Adrenal gland (tissue), 12 donors: ENCODE measurements around the gene SMIM5. TPM values are rescaled to one million over a fixed set of nuclear protein-coding genes. Genes with fewer than 3 reads are reported as not detected.

Experiments
- DNase-seq, 7 donors: peaks; one replicate each; pipeline ENCODE4 v3.0.0-alpha.2; 2019 to 2020
- H3K27ac ChIP-seq, 5 donors: fragments of 200-600 bp; sonication (generic) in 4 of 5; 1 replicate in 3 of 5; 2 replicates in 2 of 5; pipeline versions ENCODE4 v1.5.1 to v1.8.0; 2016 to 2020; ENCODE audit warnings: mild to moderate bottlenecking in 1 of 5
- H3K27me3 ChIP-seq: fragments of 200-600 bp; 2 replicates; pipeline ENCODE4 v1.8.0; 2021
- H3K36me3 ChIP-seq, 2 donors: fragments of 200-600 bp; replicated peaks in 1 of 2; 1 replicate in 1 of 2; 2 replicates in 1 of 2; pipeline versions ENCODE4 v1.5.1 to v1.8.0; 2018 to 2022
- H3K4me1 ChIP-seq, 2 donors: fragments of 200-600 bp; replicated peaks in 1 of 2; 1 replicate in 1 of 2; 2 replicates in 1 of 2; pipeline versions ENCODE4 v1.5.1 to v1.8.0; 2018 to 2021
- H3K4me3 ChIP-seq, 4 donors: fragments of 200-600 bp; sonication (generic) in 3 of 4; one replicate each; pipeline ENCODE4 v1.5.1; 2016 to 2018
- H3K9me3 ChIP-seq, 3 donors: fragments of 200-600 bp; sonication (generic) in 1 of 3; replicated peaks in 1 of 3; 1 replicate in 2 of 3; 2 replicates in 1 of 3; pipeline versions ENCODE4 v1.5.1 to v1.8.0; 2016 to 2021
- POLR2A ChIP-seq, 2 donors: fragments of 450-650 bp; IDR thresholded peaks; one replicate each; pipeline ENCODE4 v1.6.1; 2017; ENCODE audit warnings: antibody characterized with exemption in 2 of 2, mild to moderate bottlenecking in 2 of 2, moderate library complexity in 1 of 2
- WGBS, 4 donors: extraction: QIAGEN DNeasy Blood & Tissue Kit in 2 of 4; methylation state at CpG; one replicate each; pipeline versions ENCODE4 v1.1.5 to v1.1.7; 2013 to 2017; 5-methylcytosine and 5-hydroxymethylcytosine counted together
- intact Hi-C, 2 donors: fragments of 100-400 bp; cut with DNase I; formaldehyde crosslinking; loops; one replicate each; pipeline versions ENCODE4 v1.14.1 to v1.15.0; 2022 to 2023
- polyA plus RNA-seq, 3 donors: library from polyadenylated mRNA; stranded (reverse); fragments of 200-250 nt in 2 of 3; fragments of 350-450 nt in 1 of 3; fragmentation: Illumina TruSeq in 1 of 3; extraction: RNeasy Lipid Tissue Mini Kit (QIAGEN cat#74804) in 1 of 3; gene quantifications; one replicate each; pipeline ENCODE4 v1.2.3, GENCODE V29; 2013 to 2014
- total RNA-seq, 9 donors: library from RNA; depleted of rRNA in 4 of 9; stranded (reverse); fragments of >200 nt in 4 of 9; fragments of 120-200 nt in 1 of 9; fragmentation: NEBNext Ultra II Directional in 1 of 9; extraction: Animal tissue kit (Norgen Biotek cat#: 25700) in 1 of 9; gene quantifications; one replicate each; pipeline versions ENCODE4 v1.1.0 to v1.2.4, GENCODE V29; 2013 to 2023
- TF ChIP-seq, protein P1 (sequence below), 6 experiments: fragments of 450-650 bp in 4 of 6; fragments of 200-600 bp in 2 of 6; sonication (generic) in 1 of 6; IDR thresholded peaks; 1 replicate in 5 of 6; 2 replicates in 1 of 6; pipeline versions ENCODE4 v1.5.1 to v1.8.0; 2016 to 2021; ENCODE audit warnings: antibody characterized with exemption in 6 of 6, mild to moderate bottlenecking in 2 of 6, moderate library complexity in 1 of 6
- donor health status: healthy with polysubstance abuse.
- donor health status: Bipolar disorder and iron deficiency.
- donor health status: DM: yes; HTN: yes; CAD: no.
- donor health status: DM: no; HTN: no; CAD: no.
- donor health status: DM: no; HTN: no; CAD: no.
- donor health status: DM: yes; HTN: yes; CAD: no.

SMIM5 gene
- total and polyA plus RNA-seq, 12 donors, result 0.13 to 2.6 (median 0.77) TPM; not detected in 4

DNA sequence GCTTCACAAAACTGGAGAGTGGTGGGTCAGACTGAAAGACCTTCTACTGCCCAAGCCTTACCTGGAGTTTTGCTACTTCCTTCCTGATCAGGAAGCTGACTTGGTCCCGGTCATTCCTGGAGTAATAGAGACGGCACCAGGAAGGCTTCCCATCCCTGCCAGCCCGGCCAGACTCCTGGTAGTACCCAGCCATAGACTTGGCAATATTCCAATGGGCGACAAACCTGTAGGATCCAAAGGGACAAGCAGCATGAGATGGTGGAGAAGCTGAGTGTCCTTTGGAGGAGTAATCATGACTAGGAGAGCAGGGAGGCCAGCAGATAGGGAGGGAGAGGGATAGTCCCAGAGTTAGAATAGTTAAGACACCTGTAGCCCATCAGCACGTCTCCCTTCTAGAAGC lies 25.0 kb downstream of the SMIM5 start:
- no peak for DNase-seq
- intact Hi-C loops, result no loop called here
- no peak overlapping the region for H3K4me3 ChIP-seq
- H3K27me3 ChIP-seq, result no peaks in the 10 kb centered on the region
- H3K27ac ChIP-seq, result no peak overlapping the region
- no peaks in the 10 kb centered on the region for H3K9me3 ChIP-seq
- WGBS, 4 donors, result 82 to 93% (median 84%) methylated on average over 4 to 5 of the region's 5 CpGs
- no peaks in the 10 kb centered on the region for H3K4me1 ChIP-seq
- TF ChIP-seq, protein P1, sequence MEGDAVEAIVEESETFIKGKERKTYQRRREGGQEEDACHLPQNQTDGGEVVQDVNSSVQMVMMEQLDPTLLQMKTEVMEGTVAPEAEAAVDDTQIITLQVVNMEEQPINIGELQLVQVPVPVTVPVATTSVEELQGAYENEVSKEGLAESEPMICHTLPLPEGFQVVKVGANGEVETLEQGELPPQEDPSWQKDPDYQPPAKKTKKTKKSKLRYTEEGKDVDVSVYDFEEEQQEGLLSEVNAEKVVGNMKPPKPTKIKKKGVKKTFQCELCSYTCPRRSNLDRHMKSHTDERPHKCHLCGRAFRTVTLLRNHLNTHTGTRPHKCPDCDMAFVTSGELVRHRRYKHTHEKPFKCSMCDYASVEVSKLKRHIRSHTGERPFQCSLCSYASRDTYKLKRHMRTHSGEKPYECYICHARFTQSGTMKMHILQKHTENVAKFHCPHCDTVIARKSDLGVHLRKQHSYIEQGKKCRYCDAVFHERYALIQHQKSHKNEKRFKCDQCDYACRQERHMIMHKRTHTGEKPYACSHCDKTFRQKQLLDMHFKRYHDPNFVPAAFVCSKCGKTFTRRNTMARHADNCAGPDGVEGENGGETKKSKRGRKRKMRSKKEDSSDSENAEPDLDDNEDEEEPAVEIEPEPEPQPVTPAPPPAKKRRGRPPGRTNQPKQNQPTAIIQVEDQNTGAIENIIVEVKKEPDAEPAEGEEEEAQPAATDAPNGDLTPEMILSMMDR (IDR thresholded peaks at IDR 0.05), result no peak
- no peak for TF ChIP-seq POLR2A (IDR thresholded peaks at IDR 0.05)
- peaks cover 0 to 39% of the 10 kb centered on the region in 2 donors for H3K36me3 ChIP-seq

DNA sequence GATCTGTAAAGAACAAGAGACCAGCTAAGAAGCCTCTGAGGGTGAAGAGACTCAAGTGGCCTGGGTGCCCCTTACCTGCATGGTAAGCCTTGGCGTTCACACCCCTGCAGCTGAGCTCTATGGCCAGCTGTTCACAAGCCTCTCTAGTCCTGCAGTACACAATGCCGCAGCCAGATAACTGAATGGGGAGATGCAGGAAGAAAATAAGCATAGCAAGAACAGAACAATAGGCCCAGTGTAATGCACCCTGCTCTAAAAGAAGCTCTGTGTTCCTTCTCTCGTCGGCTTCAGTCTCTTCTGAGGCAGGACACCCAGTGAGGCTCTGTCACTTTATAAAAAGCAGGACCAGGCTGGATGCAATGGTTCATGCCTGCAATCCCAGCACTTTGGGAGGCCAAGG lies 28.3 kb downstream of the SMIM5 start:
- Histone ChIP-seq H3K4me3 (no peak overlapping the region), H3K27me3 (no peaks in the 10 kb centered on the region), H3K4me1 (peaks cover 7 to 9% of the 10 kb centered on the region in 2 donors), H3K9me3 (no peaks in the 10 kb centered on the region), H3K36me3 (peaks cover 0 to 27% of the 10 kb centered on the region in 2 donors), H3K27ac (no peak overlapping the region)
- DNase-seq, result no peak
- 82 to 92% (median 88%) methylated on average over 4 of the region's 4 CpGs for WGBS, 4 donors
- intact Hi-C loops, result no loop called here
- no peak for TF ChIP-seq POLR2A (IDR thresholded peaks at IDR 0.05)
- TF ChIP-seq, protein P1 (IDR thresholded peaks at IDR 0.05), result no peak

DNA sequence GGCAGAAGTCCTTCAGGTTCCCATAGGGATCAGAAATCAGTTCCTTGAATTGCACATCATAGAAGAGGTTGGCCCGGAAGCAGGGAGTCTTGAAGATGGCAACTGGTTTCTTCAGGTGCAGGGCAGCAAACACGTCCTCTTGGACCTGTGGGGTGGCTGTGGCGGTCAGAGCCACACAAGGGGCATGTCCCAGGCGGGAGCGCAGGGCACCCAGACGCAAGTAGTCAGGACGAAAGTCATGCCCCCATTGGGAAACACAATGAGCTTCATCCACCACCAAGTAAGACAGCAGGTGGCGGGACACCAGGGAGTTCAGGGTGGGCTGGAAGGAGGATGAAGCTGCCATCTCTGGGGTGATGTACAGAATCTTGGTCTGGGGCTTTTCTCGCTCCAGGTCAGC lies 29.3 kb downstream of the SMIM5 start:
- Histone ChIP-seq H3K4me1 (peaks cover 9 to 10% of the 10 kb centered on the region in 2 donors), H3K27ac (no peak overlapping the region), H3K36me3 (peaks cover 0 to 27% of the 10 kb centered on the region in 2 donors), H3K27me3 (no peaks in the 10 kb centered on the region), H3K4me3 (no peak overlapping the region), H3K9me3 (no peaks in the 10 kb centered on the region)
- no peak for DNase-seq
- 92 to 100% (median 95%) methylated on average over 6 to 9 of the region's 9 CpGs for WGBS, 4 donors
- TF ChIP-seq, protein P1 (IDR thresholded peaks at IDR 0.05), result no peak
- no peak for TF ChIP-seq POLR2A (IDR thresholded peaks at IDR 0.05)
- intact Hi-C loops, result no loop called here

DNA sequence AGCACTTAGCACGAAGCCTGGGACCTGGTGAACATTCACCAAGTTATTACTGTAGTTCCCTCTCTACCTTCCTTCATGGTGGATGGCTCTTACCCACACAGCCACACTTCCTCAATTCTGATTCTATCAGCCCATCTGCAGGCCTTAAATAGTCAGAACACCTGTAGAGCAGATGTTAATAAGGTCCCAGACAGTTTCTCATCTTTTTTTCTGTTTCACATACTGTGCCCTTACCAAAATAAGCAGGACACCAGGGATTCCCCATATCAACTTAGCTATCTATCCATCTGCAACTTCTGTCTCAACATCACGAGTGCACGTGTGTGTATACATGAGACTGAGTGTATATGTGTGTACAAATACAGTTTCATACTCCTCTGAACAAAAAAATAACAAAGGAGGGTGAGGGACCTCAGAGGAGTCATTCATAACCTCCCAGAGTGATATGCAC lies 30.9 kb downstream of the SMIM5 start:
- DNase-seq, result no peak
- TF ChIP-seq, protein P1 (IDR thresholded peaks at IDR 0.05), result no peak
- TF ChIP-seq POLR2A (IDR thresholded peaks at IDR 0.05), result no peak
- intact Hi-C loops, result no loop called here
- no peaks in the 10 kb centered on the region for H3K27me3 ChIP-seq
- peaks cover 0 to 30% of the 10 kb centered on the region in 2 donors for H3K36me3 ChIP-seq
- no peak overlapping the region for H3K27ac ChIP-seq
- 78 to 85% (median 83%) methylated on average over 3 of the region's 3 CpGs for WGBS, 4 donors
- no peak overlapping the region for H3K4me3 ChIP-seq
- peaks cover 18 to 22% of the 10 kb centered on the region in 2 donors for H3K4me1 ChIP-seq
- H3K9me3 ChIP-seq, result no peaks in the 10 kb centered on the region
